KMS-11 (cell line): ENCODE results near the gene ANO7.

Experiments used
- H2AFZ ChIP-seq: fragments of 200-600 bp; sonication (generic); 2 replicates; pipeline ENCODE4 v1.6.1; 2016; ENCODE audit warnings: antibody characterized with exemption, mixed run types, low read depth
- H3K27ac ChIP-seq: fragments of 200-600 bp; sonication (generic); 2 replicates; pipeline ENCODE4 v1.6.1; 2016; ENCODE audit warnings: mild to moderate bottlenecking, mixed run types
- H3K27me3 ChIP-seq: fragments of 200-600 bp; sonication (generic); 2 replicates; pipeline ENCODE4 v1.6.1; 2017; ENCODE audit warnings: mild to moderate bottlenecking, low read depth, mixed run types, moderate library complexity; ENCODE audit not compliant: insufficient read depth
- H3K36me3 ChIP-seq: fragments of 200-600 bp; sonication (generic); 2 replicates; pipeline ENCODE4 v1.6.1; 2017; ENCODE audit warnings: mild to moderate bottlenecking, mixed run types; ENCODE audit not compliant: insufficient read depth
- H3K4me1 ChIP-seq: fragments of 200-600 bp; sonication (generic); 2 replicates; pipeline ENCODE4 v1.6.1; 2016; ENCODE audit warnings: mild to moderate bottlenecking, low read depth, mixed run types; ENCODE audit not compliant: poor library complexity, severe bottlenecking
- H3K4me2 ChIP-seq: fragments of 200-600 bp; sonication (generic); 2 replicates; pipeline ENCODE4 v1.7.0; 2016; ENCODE audit warnings: mild to moderate bottlenecking, mixed run types
- H3K4me3 ChIP-seq: fragments of 200-600 bp; sonication (generic); IDR thresholded peaks from 2 replicates; pipeline ENCODE4 v1.6.1; 2017; ENCODE audit warnings: low read depth, low read length, mixed read lengths; ENCODE audit not compliant: insufficient read depth
- H3K79me2 ChIP-seq: fragments of 200-600 bp; sonication (generic); 2 replicates; pipeline ENCODE4 v1.6.1; 2016; ENCODE audit warnings: low read depth, mixed run types; ENCODE audit not compliant: insufficient read depth
- H3K9ac ChIP-seq: fragments of 200-600 bp; sonication (generic); 2 replicates; pipeline ENCODE4 v1.6.1; 2016; ENCODE audit warnings: mild to moderate bottlenecking, mixed run types
- H4K20me1 ChIP-seq: fragments of 200-600 bp; sonication (generic); 2 replicates; pipeline ENCODE4 v1.6.1; 2016; ENCODE audit warnings: mild to moderate bottlenecking, mixed run types; ENCODE audit not compliant: insufficient read depth
- CTCF ChIP-seq: fragments of 200-600 bp; sonication (generic); conservative IDR thresholded peaks from 2 replicates; pipeline ENCODE4 v1.6.1; 2017; ENCODE audit warnings: low read depth, mild to moderate bottlenecking, antibody characterized with exemption, low read length, moderate library complexity, mixed read lengths

Gene ANO7

GRCh38 chr2:241199897-241200821, 11.7 kb downstream of the ANO7 start:
- no peak for TF ChIP-seq CTCF
- Histone ChIP-seq H3K4me1 (no peaks in the 10 kb centered on the region), H3K9ac (no peak overlapping the region), H3K36me3 (no peaks in the 10 kb centered on the region), H3K27ac (no peak overlapping the region), H3K4me2 (no peak overlapping the region), H3K27me3 (no peaks in the 10 kb centered on the region), H4K20me1 (no peaks in the 10 kb centered on the region), H2AFZ (no peak overlapping the region), H3K79me2 (no peaks in the 10 kb centered on the region), H3K4me3 (no peak overlapping the region)

- no peaks in the 10 kb centered on the region for H3K79me2 ChIP-seq
- H3K4me1 ChIP-seq, result no peaks in the 10 kb centered on the region
- TF ChIP-seq CTCF, result no peak
- no peaks in the 10 kb centered on the region for H3K36me3 ChIP-seq
- no peak overlapping the region for H3K4me2 ChIP-seq
- no peaks in the 10 kb centered on the region for H3K27me3 ChIP-seq
- H2AFZ ChIP-seq, result no peak overlapping the region
- H3K9ac ChIP-seq, result no peak overlapping the region
- H4K20me1 ChIP-seq, result no peaks in the 10 kb centered on the region
- H3K4me3 ChIP-seq, result no peak overlapping the region
- no peak overlapping the region for H3K27ac ChIP-seq
Observed at GRCh38 chr2:241200822-241201395, 12.4 kb downstream of the ANO7 start.

GRCh38 chr2:241201445-241202267, 13.2 kb downstream of the ANO7 start:
- Histone ChIP-seq H3K4me2 (no peak overlapping the region), H3K27ac (no peak overlapping the region), H3K27me3 (no peaks in the 10 kb centered on the region), H2AFZ (no peak overlapping the region), H3K79me2 (no peaks in the 10 kb centered on the region), H3K4me3 (no peak overlapping the region), H3K36me3 (no peaks in the 10 kb centered on the region), H4K20me1 (no peaks in the 10 kb centered on the region), H3K9ac (no peak overlapping the region), H3K4me1 (no peaks in the 10 kb centered on the region)
- no peak for TF ChIP-seq CTCF

- Histone ChIP-seq H3K4me2 (no peak overlapping the region), H3K9ac (no peak overlapping the region), H2AFZ (no peak overlapping the region), H3K27me3 (peaks cover 2% of the 10 kb centered on the region; the same call in 1 of the 2 replicates), H3K27ac (no peak overlapping the region), H3K36me3 (no peaks in the 10 kb centered on the region), H3K4me1 (no peaks in the 10 kb centered on the region), H3K79me2 (no peaks in the 10 kb centered on the region), H3K4me3 (no peak overlapping the region), H4K20me1 (no peaks in the 10 kb centered on the region)
- no peak for TF ChIP-seq CTCF
Observed at GRCh38 chr2:241202268-241202585, 13.8 kb downstream of the ANO7 start.
